ENCODE data around the gene ANKFN1. TPM values are rescaled to one million over a fixed set of nuclear protein-coding genes. Genes with fewer than 3 reads are reported as not detected.
"Not testable (repeated sequence)": the region's sequence is repeated elsewhere in the genome, so short reads cannot be mapped to it uniquely, and the experiment has no call there.

ANKFN1 gene
- total RNA-seq, 1 experiment from 2014 or later: 6.0 TPM

- no peaks in the 10 kb centered on the region for H3K9me3 ChIP-seq
- H3K4me3 ChIP-seq: no peak overlapping the region
- DNase-seq: no peak
- H3K27me3 ChIP-seq: no peaks in the 10 kb centered on the region
- H3K36me3 ChIP-seq: no peaks in the 10 kb centered on the region
These were observed 69.0 kb downstream of the ANKFN1 start for GRCh38 chr17:56222255-56222654.

- Histone ChIP-seq H3K36me3 (no peaks in the 10 kb centered on the region), H3K9me3 (no peaks in the 10 kb centered on the region), H3K27me3 (no peaks in the 10 kb centered on the region), H3K4me3 (no peak overlapping the region)
- DNase-seq: peak; percentile 25
These were observed 77.4 kb downstream of the ANKFN1 start for GRCh38 chr17:56230660-56231059.

GRCh38 chr17:56231252-56231651 lies 78.0 kb downstream of the ANKFN1 start:
- no peaks in the 10 kb centered on the region for H3K27me3 ChIP-seq
- no peaks in the 10 kb centered on the region for H3K36me3 ChIP-seq
- no peaks in the 10 kb centered on the region for H3K9me3 ChIP-seq
- no peak for DNase-seq
- no peak overlapping the region for H3K4me3 ChIP-seq

GRCh38 chr17:56231693-56232092 lies 78.4 kb downstream of the ANKFN1 start:
- no peak for DNase-seq
- Histone ChIP-seq H3K4me3 (no peak overlapping the region), H3K27me3 (no peaks in the 10 kb centered on the region), H3K9me3 (0 out of 2 replicates have a peak, but pooled peaks cover 1% of the 10 kb centered on the region), H3K36me3 (no peaks in the 10 kb centered on the region)

GRCh38 chr17:56244268-56244890 lies 91.1 kb downstream of the ANKFN1 start:
- no peak overlapping the region for H3K4me3 ChIP-seq
- H3K36me3 ChIP-seq: no peaks in the 10 kb centered on the region
- no peak for DNase-seq
- no peaks in the 10 kb centered on the region for H3K27me3 ChIP-seq
- H3K9me3 ChIP-seq: peaks cover 2% of the 10 kb centered on the region; the same call in 1 of the 2 replicates

- Histone ChIP-seq H3K36me3 (no peaks in the 10 kb centered on the region), H3K9me3 (0 out of 2 replicates have a peak, but pooled peaks cover 2% of the 10 kb centered on the region), H3K27me3 (no peaks in the 10 kb centered on the region), H3K4me3 (no peak overlapping the region)
- no peak for DNase-seq
These were observed 94.5 kb downstream of the ANKFN1 start for GRCh38 chr17:56247816-56248215.

GRCh38 chr17:56257075-56257474 lies 103.8 kb downstream of the ANKFN1 start:
- H3K36me3 ChIP-seq: no peaks in the 10 kb centered on the region
- no peak for DNase-seq

GRCh38 chr17:56260376-56261002 lies 107.2 kb downstream of the ANKFN1 start:
- H3K9me3 ChIP-seq: no peaks in the 10 kb centered on the region
- no peak for DNase-seq
- H3K36me3 ChIP-seq: no peaks in the 10 kb centered on the region
- H3K27me3 ChIP-seq: no peaks in the 10 kb centered on the region
- H3K4me3 ChIP-seq: no peak overlapping the region

More at GRCh38 chr17:56257075-56257474, 103.8 kb downstream of the ANKFN1 start:
- H3K9me3 ChIP-seq: no peaks in the 10 kb centered on the region
- no peak overlapping the region for H3K4me3 ChIP-seq
- H3K27me3 ChIP-seq: no peaks in the 10 kb centered on the region

GRCh38 chr17:56262803-56263202 lies 109.5 kb downstream of the ANKFN1 start:
- DNase-seq: no peak
- Histone ChIP-seq H3K9me3 (no peaks in the 10 kb centered on the region), H3K4me3 (no peak overlapping the region)

GRCh38 chr17:56269556-56270389 lies 116.5 kb downstream of the ANKFN1 start:
- no peak for DNase-seq
- Histone ChIP-seq H3K36me3 (no peaks in the 10 kb centered on the region), H3K27me3 (no peaks in the 10 kb centered on the region), H3K4me3 (no peak overlapping the region), H3K9me3 (no peaks in the 10 kb centered on the region)

More at GRCh38 chr17:56262803-56263202, 109.5 kb downstream of the ANKFN1 start:
- H3K36me3 ChIP-seq: no peaks in the 10 kb centered on the region
- H3K27me3 ChIP-seq: no peaks in the 10 kb centered on the region

- no peak for DNase-seq
- Histone ChIP-seq H3K4me3 (no peak overlapping the region), H3K36me3 (no peaks in the 10 kb centered on the region), H3K9me3 (no peaks in the 10 kb centered on the region), H3K27me3 (no peaks in the 10 kb centered on the region)
These were observed 121.2 kb downstream of the ANKFN1 start for GRCh38 chr17:56274491-56274890.

- no peaks in the 10 kb centered on the region for H3K27me3 ChIP-seq
- H3K9me3 ChIP-seq: no peaks in the 10 kb centered on the region
- no peak overlapping the region for H3K4me3 ChIP-seq
- no peak for DNase-seq
- H3K36me3 ChIP-seq: no peaks in the 10 kb centered on the region
These were observed 131.2 kb downstream of the ANKFN1 start for GRCh38 chr17:56284482-56284881.

GRCh38 chr17:56288786-56289185 lies 135.5 kb downstream of the ANKFN1 start:
- H3K27me3 ChIP-seq, H3K9me3 ChIP-seq, H3K36me3 ChIP-seq, DNase-seq, H3K4me3 ChIP-seq: not testable (repeated sequence)

GRCh38 chr17:56289321-56289720 lies 136.0 kb downstream of the ANKFN1 start:
- Histone ChIP-seq H3K4me3 (no peak overlapping the region), H3K27me3 (no peaks in the 10 kb centered on the region), H3K9me3 (no peaks in the 10 kb centered on the region), H3K36me3 (no peaks in the 10 kb centered on the region)
- DNase-seq: peak; percentile 54

- H3K27me3 ChIP-seq: no peaks in the 10 kb centered on the region
- H3K4me3 ChIP-seq: peak overlapping the region; percentile 17
- no peaks in the 10 kb centered on the region for H3K36me3 ChIP-seq
- H3K9me3 ChIP-seq: no peaks in the 10 kb centered on the region
- DNase-seq: no peak
These were observed 137.0 kb downstream of the ANKFN1 start for GRCh38 chr17:56290101-56290801.

GRCh38 chr17:56290802-56291118 lies 137.5 kb downstream of the ANKFN1 start:
- Histone ChIP-seq H3K27me3 (no peaks in the 10 kb centered on the region), H3K36me3 (no peaks in the 10 kb centered on the region), H3K4me3 (peak overlapping the region; percentile 17), H3K9me3 (no peaks in the 10 kb centered on the region)
- no peak for DNase-seq

GRCh38 chr17:56291226-56291805 lies 138.0 kb downstream of the ANKFN1 start:
- DNase-seq: peak; percentile 83
- H3K4me3 ChIP-seq: no peak overlapping the region
- H3K36me3 ChIP-seq: no peaks in the 10 kb centered on the region
- H3K9me3 ChIP-seq: no peaks in the 10 kb centered on the region
- H3K27me3 ChIP-seq: no peaks in the 10 kb centered on the region

Data from MG63 (cell line).